ENCODE results near the gene SPAG16. TPM values are rescaled to one million over a fixed set of nuclear protein-coding genes. Genes with fewer than 3 reads are reported as not detected.

SPAG16 gene
- total RNA-seq, 2 experiments from 2014 or later, result 2.8 to 3.2 TPM

- Mint-ChIP-seq H3K27ac (no peak overlapping the region), H3K9me3 (peaks cover 16% of the 10 kb centered on the region), H3K36me3 (ENCODE audit: low read depth) (no peaks in the 10 kb centered on the region), H3K27me3 (no peaks in the 10 kb centered on the region), H3K4me1 (ENCODE audit: low read depth) (no peaks in the 10 kb centered on the region), H3K4me3 (no peak overlapping the region)
- CTCF ChIA-PET, result interaction anchor here (0.7 kb wide), 1 partner anchor 102 kb away, joined by 3 read pairs; no protein-coding TSS in a partner anchor
- ATAC-seq (ENCODE audit: poor library complexity) (no peak), DNase-seq (no peak)
- Histone ChIP-seq H3K9me3 (ENCODE audit: control insufficient read depth in 1 of 2, insufficient read depth in 1 of 2, low read length in 2 of 2) (peaks cover 0 to 22% of the 10 kb centered on the region in 2 experiments), H3K4me3 (ENCODE audit: low read length) (no peak overlapping the region), H3K36me3 (ENCODE audit: insufficient read depth, low read length) (no peaks in the 10 kb centered on the region), H3K4me1 (ENCODE audit: insufficient read depth, low read length) (no peaks in the 10 kb centered on the region), H3K27me3 (ENCODE audit: control insufficient read depth in 1 of 2, insufficient read depth in 2 of 2, low read length in 2 of 2) (no peaks in the 10 kb centered on the region), H3K27ac (ENCODE audit: low read depth in 1 of 2, low read length in 2 of 2) (no peak overlapping the region)
- intact Hi-C loops (cut with DNase I, micrococcal nuclease), result no loop called here
- no peak for TF ChIP-seq CTCF (IDR thresholded peaks at IDR 0.05)
- POLR2A ChIA-PET, result no interaction called here
These were observed 192.4 kb downstream of the SPAG16 start for GRCh38 chr2:213476641-213477040.

- POLR2A ChIA-PET, result no interaction called here
These were observed 205.8 kb downstream of the SPAG16 start for GRCh38 chr2:213490087-213490486.

GRCh38 chr2:213491376-213491775, 207.1 kb downstream of the SPAG16 start:
- ChIA-PET CTCF (no interaction called here), POLR2A (no interaction called here)
- Mint-ChIP-seq H3K4me3 (no peak overlapping the region), H3K9me3 (no peaks in the 10 kb centered on the region), H3K27ac (no peak overlapping the region), H3K36me3 (ENCODE audit: low read depth) (no peaks in the 10 kb centered on the region), H3K4me1 (ENCODE audit: low read depth) (no peaks in the 10 kb centered on the region), H3K27me3 (no peaks in the 10 kb centered on the region)
- H3K9me3 ChIP-seq (ENCODE audit: control insufficient read depth in 1 of 2, insufficient read depth in 1 of 2, low read length in 2 of 2), result no peaks in the 10 kb centered on the region
- intact Hi-C loops (cut with DNase I, micrococcal nuclease), result no loop called here
- no peak overlapping the region for H3K27ac ChIP-seq (ENCODE audit: low read depth in 1 of 2, low read length in 2 of 2)
- H3K4me3 ChIP-seq (ENCODE audit: low read length), result no peak overlapping the region
- no peak for TF ChIP-seq CTCF (IDR thresholded peaks at IDR 0.05)
- ATAC-seq (ENCODE audit: poor library complexity) (no peak), DNase-seq (no peak)
- H3K36me3 ChIP-seq (ENCODE audit: insufficient read depth, low read length), result no peaks in the 10 kb centered on the region
- H3K27me3 ChIP-seq (ENCODE audit: control insufficient read depth in 1 of 2, insufficient read depth in 2 of 2, low read length in 2 of 2), result no peaks in the 10 kb centered on the region
- H3K4me1 ChIP-seq (ENCODE audit: insufficient read depth, low read length), result no peaks in the 10 kb centered on the region

More at GRCh38 chr2:213490087-213490486, 205.8 kb downstream of the SPAG16 start:
- no peaks in the 10 kb centered on the region for H3K36me3 ChIP-seq (ENCODE audit: insufficient read depth, low read length)
- no peaks in the 10 kb centered on the region for H3K27me3 ChIP-seq (ENCODE audit: control insufficient read depth in 1 of 2, insufficient read depth in 2 of 2, low read length in 2 of 2)
- no peak overlapping the region for H3K4me3 Mint-ChIP-seq
- DNase-seq, result no peak
- H3K4me1 Mint-ChIP-seq (ENCODE audit: low read depth), result no peaks in the 10 kb centered on the region
- no peak overlapping the region for H3K27ac Mint-ChIP-seq
- no peaks in the 10 kb centered on the region for H3K9me3 Mint-ChIP-seq
- H3K27ac ChIP-seq (ENCODE audit: low read depth in 1 of 2, low read length in 2 of 2), result no peak overlapping the region
- CTCF ChIA-PET, result no interaction called here
- H3K4me1 ChIP-seq (ENCODE audit: insufficient read depth, low read length), result no peaks in the 10 kb centered on the region
- ATAC-seq (ENCODE audit: poor library complexity), result no peak
- no peaks in the 10 kb centered on the region for H3K27me3 Mint-ChIP-seq
- no peak for TF ChIP-seq CTCF (IDR thresholded peaks at IDR 0.05)
- no peaks in the 10 kb centered on the region for H3K9me3 ChIP-seq (ENCODE audit: control insufficient read depth in 1 of 2, insufficient read depth in 1 of 2, low read length in 2 of 2)
- no peak overlapping the region for H3K4me3 ChIP-seq (ENCODE audit: low read length)
- intact Hi-C loops (cut with DNase I, micrococcal nuclease), result no loop called here
- no peaks in the 10 kb centered on the region for H3K36me3 Mint-ChIP-seq (ENCODE audit: low read depth)
